ENCODE data around the gene NRROS.
"Not testable (repeated sequence)": the region's sequence is repeated elsewhere in the genome, so short reads cannot be mapped to it uniquely, and the experiment has no call there.

NRROS gene

DNA sequence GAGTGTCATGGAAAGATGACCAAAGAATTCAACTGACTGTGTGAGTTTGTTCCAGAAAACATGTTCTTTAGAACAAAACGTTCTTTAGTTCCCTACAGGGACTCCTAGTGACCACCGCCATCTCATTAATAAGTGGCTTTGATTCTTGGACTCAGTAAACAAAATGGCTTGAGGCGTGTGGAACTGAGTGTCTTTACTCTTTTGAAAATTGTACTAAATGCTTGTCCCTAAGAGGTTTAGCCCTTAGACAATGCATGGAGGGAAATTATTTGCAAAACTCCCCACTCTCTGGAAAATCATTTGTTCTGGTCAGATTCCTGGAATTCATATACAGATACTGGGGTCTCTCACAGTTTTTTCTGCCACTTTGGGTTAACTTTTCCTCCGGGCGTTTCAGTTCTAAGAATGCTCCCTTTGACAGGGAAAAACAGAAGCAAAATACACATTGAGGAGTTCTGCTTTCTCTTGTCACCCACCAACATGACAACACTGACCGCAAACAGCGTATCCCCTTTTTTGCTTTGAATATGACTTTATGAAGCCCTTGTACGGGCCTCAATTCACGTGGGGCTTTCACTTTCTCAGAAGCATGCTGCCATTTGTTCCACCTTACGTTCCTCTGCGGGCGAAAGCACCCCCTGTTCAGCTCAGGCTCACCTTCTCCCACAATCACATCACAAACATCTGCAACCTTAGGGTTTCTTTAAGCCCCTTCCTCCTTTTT, 15.3 kb upstream of the NRROS start:
- no peak for FAIRE-seq
- no peak for DNase-seq (ENCODE audit: low spot score)

DNA sequence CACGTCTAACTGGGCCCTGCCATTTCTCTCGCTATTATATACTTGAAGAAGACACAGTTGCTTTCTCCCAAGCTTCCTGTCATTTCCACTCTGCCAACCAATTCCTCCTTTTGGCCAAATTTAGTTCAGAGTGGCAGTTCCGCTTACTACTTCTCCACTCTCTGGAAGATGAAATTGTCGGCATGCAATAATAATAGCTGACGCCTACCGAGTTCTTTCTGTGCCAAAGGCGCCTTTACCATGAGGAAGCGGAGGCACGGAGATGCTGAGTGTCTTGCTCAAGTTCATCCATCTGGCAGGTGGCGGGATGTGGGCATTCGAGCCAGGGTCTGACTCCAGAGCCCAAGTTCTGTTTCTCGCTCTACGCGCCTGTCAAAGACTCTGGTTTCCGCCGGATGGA, 14.6 kb upstream of the NRROS start:
- no peak for FAIRE-seq

DNA sequence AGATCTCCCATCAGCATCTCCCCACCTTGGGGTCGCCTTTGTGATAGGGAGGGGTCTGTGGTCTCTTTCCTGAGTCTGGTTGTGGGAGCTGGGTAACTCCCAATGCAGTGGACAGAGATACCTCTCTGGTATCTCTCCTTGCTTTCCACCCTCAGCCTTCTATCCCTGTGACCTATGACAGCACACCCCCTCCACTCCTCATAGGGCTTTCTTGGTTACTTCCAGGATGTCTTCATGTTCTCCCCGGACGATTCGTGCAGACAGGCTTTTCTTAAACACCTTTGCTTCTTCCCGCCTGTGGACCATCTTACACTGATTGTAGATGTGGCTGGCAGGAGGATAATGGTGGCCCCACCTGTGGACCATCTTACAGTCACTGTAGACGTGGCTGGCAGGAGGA, 14.2 kb upstream of the NRROS start:
- FAIRE-seq, result no peak

More for the DNA sequence above, 14.6 kb upstream of the NRROS start:
- DNase-seq (ENCODE audit: low spot score), result no peak

DNA sequence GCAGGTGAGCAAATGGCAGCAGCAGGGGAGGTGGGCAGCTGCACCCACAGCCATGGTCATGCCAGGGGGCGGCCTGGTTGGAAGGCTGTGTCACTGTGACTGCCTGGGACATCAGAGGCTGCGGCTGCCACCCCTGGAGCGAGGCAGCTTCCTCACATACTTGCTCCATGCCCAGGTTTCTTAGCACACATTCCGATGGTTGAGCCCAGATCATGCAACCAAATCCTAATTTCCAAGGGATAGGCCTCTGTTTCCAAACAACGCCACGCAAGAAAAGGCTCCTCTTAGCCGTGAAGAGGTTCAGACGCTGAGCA, 11.6 kb upstream of the NRROS start:
- DNase-seq (ENCODE audit: low spot score), result no peak

More for the DNA sequence above, 14.2 kb upstream of the NRROS start:
- DNase-seq (ENCODE audit: low spot score), result no peak

DNA sequence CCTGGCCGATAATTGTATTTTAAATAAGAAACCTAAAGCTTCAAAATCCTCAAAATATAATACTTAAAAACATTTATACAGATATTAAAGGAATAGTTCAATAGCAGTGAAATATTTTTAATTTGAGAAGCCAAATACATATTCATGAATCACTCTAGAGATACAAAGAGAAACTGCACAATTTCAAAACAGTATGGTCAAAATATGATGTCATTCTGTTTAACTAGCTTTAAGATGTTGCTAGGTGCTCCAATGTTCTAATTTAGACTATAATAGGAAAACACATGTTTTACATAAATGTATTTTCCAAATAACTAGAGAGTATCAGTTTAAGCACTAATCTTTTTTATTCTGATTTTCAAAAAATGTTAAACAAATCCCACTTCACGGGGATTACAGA, 10.3 kb upstream of the NRROS start:
- FAIRE-seq (no peak), DNase-seq (ENCODE audit: low spot score) (no peak)

More for the DNA sequence above, 11.6 kb upstream of the NRROS start:
- no peak for FAIRE-seq

DNA sequence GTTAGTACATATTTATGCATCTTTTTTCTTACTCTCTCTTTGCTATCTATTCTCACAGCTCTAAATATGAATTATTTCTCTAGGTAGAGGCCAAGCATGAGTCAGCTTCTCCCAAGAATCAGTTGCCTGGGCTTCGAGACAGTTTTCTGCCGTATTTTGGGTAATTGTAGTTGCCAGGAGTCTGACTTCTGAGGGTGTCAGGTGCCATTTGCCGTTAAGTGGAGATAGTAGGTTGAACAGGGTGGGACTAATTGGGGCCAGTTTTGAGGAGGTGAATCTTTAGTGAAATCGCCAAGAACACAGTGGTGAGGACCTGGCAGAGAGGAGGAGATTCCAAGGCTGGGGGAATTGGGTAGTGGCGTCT, 7.8 kb upstream of the NRROS start:
- FAIRE-seq, result no peak
- DNase-seq (ENCODE audit: low spot score), result no peak

DNA sequence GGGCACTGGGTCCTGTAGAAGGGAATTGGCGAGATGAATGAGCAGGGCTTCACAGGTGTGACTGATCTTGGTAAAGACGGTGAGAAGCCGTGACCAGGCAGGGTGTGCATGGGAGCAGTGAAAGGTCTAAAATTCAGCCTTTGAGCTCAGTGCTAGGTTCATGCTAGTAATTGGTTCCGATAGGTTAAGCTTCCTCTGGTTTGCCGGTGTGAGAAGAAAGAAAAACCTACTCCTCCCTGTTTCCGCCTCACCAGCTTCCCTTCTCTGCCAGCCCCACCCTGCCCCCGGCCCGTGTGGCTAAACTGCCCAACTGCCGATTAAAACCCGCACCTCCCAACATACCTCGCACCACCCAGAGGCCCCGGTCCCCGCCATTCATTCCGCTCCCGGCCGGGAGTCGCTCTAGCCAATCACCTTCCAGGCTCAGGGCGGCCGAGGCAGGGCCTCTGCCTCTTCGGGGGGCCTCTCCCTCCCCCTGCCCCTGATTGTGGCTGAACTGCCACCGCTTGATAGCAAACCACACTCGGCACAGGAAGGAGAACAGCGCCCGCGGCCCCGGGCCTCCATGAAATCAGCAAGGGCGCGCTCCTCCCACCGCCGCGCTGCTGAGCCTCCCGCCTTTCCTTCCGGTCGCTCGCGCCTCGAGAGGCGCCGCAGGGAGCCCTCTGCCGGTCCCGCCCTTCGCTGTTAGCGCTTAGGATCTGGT, 7.3 kb upstream of the NRROS start:
- FAIRE-seq (no peak), DNase-seq (ENCODE audit: low spot score) (peak; percentile 52)

DNA sequence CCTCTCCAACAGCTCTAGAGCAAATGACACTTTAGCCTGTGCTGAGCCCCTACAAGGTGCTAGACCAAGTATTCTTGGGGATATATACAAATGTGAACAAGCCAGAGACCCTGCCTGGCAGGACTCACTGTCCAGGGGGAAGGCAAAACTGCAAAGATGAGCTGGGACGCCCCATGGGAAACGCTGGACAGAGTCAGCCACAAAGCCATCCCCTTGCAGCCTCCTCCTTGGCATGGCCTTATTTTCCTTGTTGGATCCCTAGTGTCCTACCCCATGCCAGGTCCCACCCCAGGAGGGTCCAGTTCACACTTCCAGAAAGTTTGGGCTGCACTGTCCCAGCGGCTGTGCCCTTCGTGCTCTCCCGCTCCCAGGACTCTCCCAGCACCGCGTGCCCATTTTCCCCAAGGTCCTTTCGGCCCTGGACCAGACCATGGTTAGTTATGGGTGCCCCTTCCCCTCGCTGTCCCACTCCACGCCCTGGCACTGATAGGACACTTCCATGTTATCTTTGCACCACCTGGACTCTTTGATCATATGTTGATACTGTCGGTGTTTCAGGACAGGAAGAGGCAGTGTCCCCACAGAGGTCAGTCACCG, 5.8 kb upstream of the NRROS start:
- no peak for DNase-seq (ENCODE audit: low spot score)
- no peak for FAIRE-seq

DNA sequence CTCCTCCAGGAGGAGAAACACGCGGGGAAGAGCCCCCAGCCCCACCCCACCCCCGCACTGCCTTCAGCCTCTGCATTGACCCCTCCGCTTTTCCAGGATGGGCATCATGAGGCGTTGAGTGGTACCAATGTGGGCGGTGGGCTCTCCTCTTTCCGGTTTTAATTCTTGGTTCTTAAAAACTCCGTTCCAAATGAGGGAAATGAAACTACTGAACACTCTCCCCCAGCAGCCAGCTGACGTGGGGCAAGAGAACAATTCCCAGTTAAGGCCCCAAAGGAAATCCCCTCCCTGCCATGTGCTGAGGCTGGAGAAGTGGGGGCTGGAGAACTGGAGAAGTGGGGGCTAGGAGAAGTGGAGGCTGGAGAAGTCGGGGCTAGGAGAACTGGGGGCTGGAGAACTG, 5.3 kb upstream of the NRROS start:
- DNase-seq (ENCODE audit: low spot score) (no peak), FAIRE-seq (no peak)

DNA sequence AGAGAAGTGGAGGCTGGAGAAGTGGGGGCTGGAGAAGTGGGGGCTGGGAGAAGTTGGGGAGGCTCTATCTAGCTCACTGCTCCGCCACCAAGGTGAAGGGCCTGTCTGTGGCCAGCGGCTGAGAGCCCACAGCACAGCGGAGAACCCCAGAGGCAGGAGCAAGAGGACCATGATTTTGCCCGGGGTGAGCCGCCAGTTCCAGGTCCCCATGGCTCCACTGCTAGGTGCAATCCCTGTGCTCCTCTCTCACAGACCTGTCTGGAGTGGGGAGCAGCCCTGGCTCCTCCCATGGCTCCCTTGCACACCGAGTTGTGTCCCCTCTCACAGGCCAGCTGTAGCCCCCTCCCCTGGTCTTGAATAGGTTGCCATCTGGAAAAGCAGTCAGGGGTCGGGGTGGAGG, 4.7 kb upstream of the NRROS start:
- DNase-seq (ENCODE audit: low spot score), result no peak
- no peak for FAIRE-seq

DNA sequence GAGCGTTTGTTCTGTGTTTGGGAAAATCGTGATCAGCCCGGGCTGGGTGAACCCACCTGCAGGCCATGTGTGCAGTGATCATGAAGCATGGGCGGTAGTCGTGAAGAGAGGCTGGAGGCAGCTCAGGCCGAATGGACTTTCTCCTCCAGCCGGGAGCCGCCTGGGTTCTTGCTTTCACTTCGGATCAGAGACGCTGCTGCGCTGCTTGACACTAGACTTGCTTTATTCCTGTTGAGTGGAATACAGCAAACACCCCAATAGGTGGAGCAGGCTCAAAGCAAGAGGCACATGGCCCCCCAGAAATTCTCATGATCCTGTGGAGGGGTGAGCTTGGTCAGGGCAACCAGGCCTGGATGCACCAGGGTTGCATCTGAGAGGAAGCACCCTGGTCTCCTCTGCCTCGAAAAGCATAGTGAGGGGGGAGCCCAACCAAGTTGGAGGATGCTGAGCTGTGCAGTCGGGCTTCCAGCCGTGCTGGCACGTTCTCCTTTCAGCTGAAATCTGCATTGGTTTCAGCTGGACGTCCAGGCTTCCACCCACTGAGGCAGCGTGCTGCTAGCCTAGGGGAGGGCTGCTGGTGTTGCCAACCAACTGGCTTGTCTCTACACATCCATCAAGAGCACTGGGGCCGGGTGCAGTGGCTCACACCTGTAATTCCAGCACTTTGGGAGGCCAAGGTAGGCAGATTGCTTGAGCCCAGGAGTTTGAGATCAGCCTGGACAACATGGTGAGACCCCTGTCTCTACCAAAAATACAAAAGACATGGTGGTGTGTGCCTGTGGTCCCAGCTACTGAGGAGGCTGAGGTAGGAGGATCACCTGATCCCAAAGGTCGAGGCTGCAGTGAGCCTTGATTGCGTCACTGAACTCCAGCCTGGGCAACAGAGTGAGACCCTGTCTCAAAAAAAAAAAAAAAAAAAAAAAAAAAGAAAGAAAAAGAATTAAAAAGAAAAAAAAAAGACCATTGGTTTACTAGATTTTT, 2.8 kb upstream of the NRROS start:
- DNase-seq (ENCODE audit: low spot score), result no peak
- FAIRE-seq, result no peak

DNA sequence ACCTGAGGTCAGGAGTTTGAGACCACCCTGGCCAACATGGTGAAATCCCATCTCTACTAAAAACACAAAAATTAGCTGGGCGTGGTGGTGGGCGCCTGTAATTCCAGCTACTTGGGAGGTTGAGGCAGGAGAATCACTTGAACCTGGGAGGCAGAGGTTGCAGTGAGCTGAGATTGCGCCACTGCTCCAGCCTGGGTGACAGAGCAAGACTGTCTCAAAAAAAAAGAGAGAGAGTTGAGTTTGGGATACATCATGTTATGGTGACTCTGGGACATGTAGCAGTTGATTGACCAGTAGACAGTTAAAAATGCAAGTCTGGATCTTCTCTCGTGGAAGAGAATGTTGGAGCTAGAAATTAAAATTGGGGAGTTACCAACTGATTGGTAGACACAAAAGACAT, 1.6 kb upstream of the NRROS start:
- DNase-seq (ENCODE audit: low spot score); FAIRE-seq: not testable (repeated sequence)

DNA sequence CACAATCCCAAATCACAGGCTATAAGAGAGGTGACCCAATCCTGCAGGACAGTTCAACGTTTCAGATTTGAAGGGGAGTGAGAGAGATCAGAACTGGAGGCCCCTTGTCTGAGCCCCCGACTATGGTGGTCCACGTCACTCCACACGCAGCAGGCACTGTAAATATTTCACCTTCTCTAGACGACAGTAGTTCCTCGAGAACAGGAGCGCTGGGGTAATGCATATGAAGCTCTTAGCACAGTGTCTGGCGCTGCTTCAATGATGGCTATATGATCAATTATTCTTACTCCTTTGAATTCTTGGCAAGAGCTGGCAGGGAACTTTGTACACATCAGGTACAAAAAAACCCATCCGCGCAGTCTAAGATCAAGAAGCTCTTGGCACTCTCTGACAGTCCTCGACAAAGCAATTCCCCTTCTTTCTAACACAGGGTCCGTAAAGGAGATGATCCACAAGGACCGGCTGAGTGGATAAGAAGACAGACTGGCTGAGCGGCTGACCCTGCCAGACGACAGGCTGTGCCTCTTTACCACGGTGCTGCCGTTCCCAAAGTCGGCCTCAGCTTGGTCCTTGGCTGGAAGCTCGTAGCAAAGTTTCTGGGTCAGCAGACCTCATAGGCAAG, 522 bp upstream of the NRROS start:
- no peak for DNase-seq (ENCODE audit: low spot score)
- FAIRE-seq, result no peak

DNA sequence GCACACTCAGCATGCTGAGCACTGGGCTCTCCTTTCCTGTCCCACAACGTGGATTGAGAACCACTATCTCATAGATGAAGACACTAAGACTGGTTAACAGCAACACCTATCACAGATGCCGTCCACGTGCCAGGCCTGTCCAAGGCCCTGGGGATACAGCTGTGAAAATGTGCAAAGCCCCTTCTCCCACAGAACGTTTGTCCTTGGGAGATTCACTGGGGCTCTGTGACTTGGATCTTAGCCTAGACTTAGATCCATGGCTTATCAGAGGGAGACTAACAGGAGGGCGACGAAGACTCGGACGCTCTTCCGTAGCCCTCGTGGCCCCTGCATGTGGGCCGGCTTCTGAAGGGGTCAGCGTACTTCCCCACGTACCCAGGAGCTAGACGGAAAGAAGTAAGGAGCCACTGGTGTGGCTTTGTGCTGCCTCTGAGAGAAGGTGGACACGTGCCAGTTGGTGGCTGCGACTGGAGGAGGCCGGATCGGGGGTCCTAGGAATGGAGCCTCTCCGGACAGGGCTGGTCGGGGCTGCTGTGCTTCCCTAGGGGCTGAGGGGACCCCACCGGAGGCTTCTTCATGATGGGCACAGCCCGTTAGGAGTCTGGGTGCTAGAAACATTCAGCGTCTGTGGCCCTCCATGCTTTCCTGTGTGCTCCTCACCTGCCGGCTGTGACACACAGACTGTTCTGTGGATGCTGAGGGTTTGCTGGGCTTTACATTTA, 964 bp downstream of the NRROS start:
- DNase-seq (ENCODE audit: low spot score) (no peak), FAIRE-seq (no peak)

DNA sequence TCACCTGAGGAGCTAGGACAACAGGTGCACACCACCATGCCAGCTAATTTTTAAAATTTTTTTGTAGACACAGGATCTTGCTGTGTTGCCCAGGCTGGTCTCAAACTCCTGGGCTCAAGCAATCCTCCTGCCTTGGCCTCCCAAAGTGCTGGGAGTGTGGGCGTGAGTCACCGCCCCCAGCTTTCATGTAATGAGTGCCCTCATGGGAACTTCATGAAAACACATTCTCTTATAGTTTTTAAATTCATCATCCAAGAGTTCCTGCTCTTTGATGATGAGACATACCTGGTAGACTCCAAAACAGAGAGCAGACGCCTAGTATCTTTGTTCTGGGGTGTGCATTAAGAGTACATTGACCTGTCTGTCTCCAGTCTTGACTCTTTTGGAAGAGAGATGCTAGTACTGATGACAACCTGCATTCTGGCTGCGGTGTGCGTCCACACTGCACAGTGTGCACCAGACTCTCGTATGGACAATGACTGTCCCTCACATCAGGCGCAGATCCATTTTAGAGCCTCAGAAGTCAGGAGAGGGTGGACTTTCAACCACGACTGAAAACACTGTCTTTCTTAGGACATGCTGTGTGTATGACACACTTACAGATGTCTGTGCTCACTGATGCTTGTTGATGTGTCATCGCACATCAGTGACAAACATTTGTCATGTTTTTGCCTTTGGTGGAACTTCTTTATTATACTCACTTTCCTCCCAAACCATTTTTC, 2.0 kb downstream of the NRROS start:
- FAIRE-seq (no peak), DNase-seq (ENCODE audit: low spot score) (peak; percentile 5)

DNA sequence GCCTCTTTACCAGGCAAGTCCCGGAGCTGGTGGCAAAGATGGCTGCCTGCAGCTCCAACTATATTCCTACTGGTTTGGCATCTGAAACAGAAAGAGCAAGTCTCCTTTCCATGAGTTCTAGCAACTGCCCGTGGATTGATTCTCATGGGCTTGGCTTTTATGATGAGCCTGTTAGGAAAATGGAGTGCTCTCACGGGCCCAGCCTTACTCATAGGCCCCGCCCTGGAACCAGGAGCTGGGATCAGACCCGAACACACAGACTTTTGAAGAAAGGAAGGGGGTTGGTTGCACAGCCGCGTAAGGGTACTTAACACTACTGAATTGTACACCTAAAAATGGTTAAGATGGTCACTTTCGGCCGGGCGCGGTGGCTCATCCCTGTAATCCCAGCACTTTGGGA, 2.9 kb downstream of the NRROS start:
- no peak for FAIRE-seq
- no peak for DNase-seq (ENCODE audit: low spot score)

DNA sequence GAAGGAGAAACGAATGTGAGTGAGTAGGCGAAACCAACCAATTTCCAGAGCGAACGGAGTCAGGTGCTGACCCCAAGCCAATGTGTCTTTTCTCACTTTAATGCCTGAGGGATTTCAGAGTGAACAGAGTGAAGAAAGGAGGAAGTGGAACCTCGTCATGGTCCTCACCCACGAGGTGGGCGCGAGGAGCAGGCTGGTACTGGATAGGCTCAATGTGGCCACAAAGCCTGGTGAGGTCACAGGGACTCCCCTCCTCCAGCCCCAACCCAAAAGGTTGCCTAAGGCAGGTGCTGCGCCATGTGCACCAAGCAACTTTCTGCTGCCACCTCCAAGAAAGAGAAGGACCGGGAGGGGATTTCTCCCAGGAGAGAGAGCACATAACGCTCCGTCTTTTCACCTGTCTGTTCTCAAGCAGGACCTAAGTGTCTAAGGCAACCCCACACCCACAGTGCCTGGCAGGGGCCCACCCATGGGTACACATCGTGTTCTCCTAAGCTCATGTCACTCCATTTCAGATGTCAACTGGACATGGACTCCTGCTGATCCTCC, 3.8 kb downstream of the NRROS start:
- DNase-seq (ENCODE audit: low spot score) (no peak), FAIRE-seq (no peak)

DNA sequence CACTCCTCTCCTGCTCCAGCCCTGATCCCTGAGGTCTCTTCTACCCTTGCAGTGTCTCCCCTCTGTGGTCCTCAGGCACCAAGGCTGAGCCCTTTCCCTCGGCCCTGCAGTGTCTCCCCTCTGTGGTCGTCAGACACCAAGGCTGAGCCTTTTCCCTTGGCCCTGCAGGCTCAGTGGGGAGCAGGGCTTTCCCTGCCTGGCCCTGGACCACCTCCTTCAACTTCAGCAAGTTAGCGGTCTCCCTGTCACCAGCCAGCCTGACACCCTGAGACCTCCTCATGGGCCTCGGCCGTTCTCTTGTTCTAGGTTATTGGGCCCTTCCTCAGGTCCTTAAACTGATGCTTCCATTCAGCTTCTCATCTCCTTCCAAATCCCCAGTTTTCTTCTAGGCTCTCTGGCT, 4.3 kb downstream of the NRROS start:
- no peak for DNase-seq (ENCODE audit: low spot score)
- no peak for FAIRE-seq

DNA sequence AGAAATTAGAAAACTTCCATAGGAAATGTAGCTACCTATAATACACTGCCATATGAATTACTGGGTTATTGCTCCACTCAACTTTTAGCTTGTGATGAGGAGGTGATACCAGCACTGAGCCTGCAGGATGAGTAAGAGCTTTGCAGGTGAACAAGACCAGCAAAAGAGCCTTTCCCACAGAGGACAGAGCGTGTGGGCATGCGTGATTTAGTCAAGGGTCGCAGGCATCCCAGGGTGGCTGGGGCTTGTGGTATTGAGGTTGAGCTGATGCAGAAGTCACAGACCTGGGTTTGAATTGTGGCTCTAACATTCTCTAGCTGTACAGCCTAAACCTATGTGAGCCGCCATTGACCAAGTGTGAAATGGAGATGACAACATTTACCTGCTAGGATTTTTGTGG, 5.6 kb downstream of the NRROS start:
- DNase-seq (ENCODE audit: low spot score) (no peak), FAIRE-seq (no peak)

Data from RCC 7860 (cell line).